ENCODE measurements around the gene CPXM1.

DNA sequence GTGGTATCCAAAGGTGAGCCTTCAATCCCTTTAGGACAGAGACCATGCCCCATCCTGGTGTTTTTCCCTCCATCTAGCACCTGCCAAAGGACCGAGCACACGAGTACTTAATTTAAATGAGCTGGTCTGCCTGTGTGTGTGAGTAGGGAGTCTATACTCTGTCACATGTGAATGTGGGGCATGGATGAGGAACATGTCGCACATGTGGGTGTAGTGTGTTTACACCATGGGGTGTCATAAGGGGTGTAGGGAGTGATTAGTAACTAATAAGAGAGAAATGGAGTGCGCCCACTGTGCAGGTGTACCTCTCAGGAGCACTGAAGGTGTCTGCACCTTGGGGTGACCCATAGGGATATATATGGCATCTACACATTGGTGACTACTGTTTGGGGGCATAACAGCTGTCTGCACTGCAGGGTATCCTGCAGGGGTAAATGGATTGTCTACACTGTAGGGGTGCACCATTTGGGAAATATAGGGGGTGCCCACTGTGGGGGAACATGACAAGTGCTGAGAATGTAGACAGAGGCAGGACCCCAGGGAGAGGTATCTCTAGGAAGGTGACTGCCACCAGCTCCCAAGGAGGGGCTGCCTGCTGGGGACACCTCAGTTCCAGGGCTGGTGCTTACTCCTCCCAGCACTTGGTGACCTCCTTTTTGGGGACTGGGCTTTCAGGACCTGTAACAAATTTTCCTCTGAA, 54.3 kb downstream of the CPXM1 start:
- TF ChIP-seq, protein P1, sequence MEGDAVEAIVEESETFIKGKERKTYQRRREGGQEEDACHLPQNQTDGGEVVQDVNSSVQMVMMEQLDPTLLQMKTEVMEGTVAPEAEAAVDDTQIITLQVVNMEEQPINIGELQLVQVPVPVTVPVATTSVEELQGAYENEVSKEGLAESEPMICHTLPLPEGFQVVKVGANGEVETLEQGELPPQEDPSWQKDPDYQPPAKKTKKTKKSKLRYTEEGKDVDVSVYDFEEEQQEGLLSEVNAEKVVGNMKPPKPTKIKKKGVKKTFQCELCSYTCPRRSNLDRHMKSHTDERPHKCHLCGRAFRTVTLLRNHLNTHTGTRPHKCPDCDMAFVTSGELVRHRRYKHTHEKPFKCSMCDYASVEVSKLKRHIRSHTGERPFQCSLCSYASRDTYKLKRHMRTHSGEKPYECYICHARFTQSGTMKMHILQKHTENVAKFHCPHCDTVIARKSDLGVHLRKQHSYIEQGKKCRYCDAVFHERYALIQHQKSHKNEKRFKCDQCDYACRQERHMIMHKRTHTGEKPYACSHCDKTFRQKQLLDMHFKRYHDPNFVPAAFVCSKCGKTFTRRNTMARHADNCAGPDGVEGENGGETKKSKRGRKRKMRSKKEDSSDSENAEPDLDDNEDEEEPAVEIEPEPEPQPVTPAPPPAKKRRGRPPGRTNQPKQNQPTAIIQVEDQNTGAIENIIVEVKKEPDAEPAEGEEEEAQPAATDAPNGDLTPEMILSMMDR (IDR thresholded peaks at IDR 0.05 in 8 of 11, conservative IDR thresholded peaks at IDR 0.05 in 3 of 11) = no peak
- TF ChIP-seq POLR2AphosphoS5 (IDR thresholded peaks at IDR 0.05) (no peak), POLR2A (IDR thresholded peaks at IDR 0.05) (no peak)

Measured in spleen (tissue), 7 donors.